ENCODE results near the gene CDKL4.
"Not testable (repeated sequence)": the region's sequence is repeated elsewhere in the genome, so short reads cannot be mapped to it uniquely, and the experiment has no call there.

Gene CDKL4

GRCh38 chr2:39243469-39244123 is at the start of gene CDKL4:
CDKL4 (minus strand) TSS chr2:39243970.
- DNase-seq: no peak

- no peak for DNase-seq
These were observed 46.7 kb upstream of the CDKL4 start for GRCh38 chr2:39290433-39290832.

- DNase-seq: no peak
These were observed 45.8 kb upstream of the CDKL4 start for GRCh38 chr2:39289609-39290008.

GRCh38 chr2:39283561-39283960 is 39.8 kb upstream of the CDKL4 start:
- no peak for DNase-seq

- DNase-seq: no peak
These were observed 37.6 kb upstream of the CDKL4 start for GRCh38 chr2:39281391-39281790.

- DNase-seq: no peak
These were observed 31.2 kb upstream of the CDKL4 start for GRCh38 chr2:39275016-39275415.

GRCh38 chr2:39269941-39270340 is 26.2 kb upstream of the CDKL4 start:
- DNase-seq: no peak

- DNase-seq: no peak
These were observed 23.2 kb upstream of the CDKL4 start for GRCh38 chr2:39266916-39267434.

- DNase-seq: no peak
These were observed 22.5 kb upstream of the CDKL4 start for GRCh38 chr2:39266139-39266805.

GRCh38 chr2:39265315-39265714 is 21.5 kb upstream of the CDKL4 start:
- DNase-seq: no peak

GRCh38 chr2:39264733-39265132 is 21.0 kb upstream of the CDKL4 start:
- DNase-seq: no peak

- no peak for DNase-seq
These were observed 16.3 kb upstream of the CDKL4 start for GRCh38 chr2:39260087-39260486.

GRCh38 chr2:39256040-39256439 is 12.3 kb upstream of the CDKL4 start:
- DNase-seq: no peak

- no peak for DNase-seq
These were observed 9.2 kb upstream of the CDKL4 start for GRCh38 chr2:39252888-39253518.

- no peak for DNase-seq
These were observed 3.8 kb upstream of the CDKL4 start for GRCh38 chr2:39247512-39248043.

- DNase-seq: no peak
These were observed 2.7 kb upstream of the CDKL4 start for GRCh38 chr2:39246382-39246980.

GRCh38 chr2:39244963-39245625 is 1.3 kb upstream of the CDKL4 start:
- not testable (repeated sequence) for DNase-seq

- DNase-seq: not testable (repeated sequence)
These were observed 582 bp upstream of the CDKL4 start for GRCh38 chr2:39244241-39244862.

- no peak for DNase-seq
These were observed 2.2 kb downstream of the CDKL4 start for GRCh38 chr2:39241588-39241987.

GRCh38 chr2:39240758-39241157 is 3.0 kb downstream of the CDKL4 start:
- no peak for DNase-seq

GRCh38 chr2:39234754-39235153 is 9.0 kb downstream of the CDKL4 start:
- no peak for DNase-seq

- DNase-seq: no peak
These were observed 11.6 kb downstream of the CDKL4 start for GRCh38 chr2:39232141-39232540.
